H1 (cell line): ENCODE data around the gene HES5. TPM values are rescaled to one million over a fixed set of nuclear protein-coding genes. Genes with fewer than 3 reads are reported as not detected.

ENCODE experiments used
- CTCF ChIA-PET: fragments of 300-600 bp; sonication (Branson Sonifier 250); formaldehyde crosslinking; loops from one replicate; lab custom pipeline; 2021; ENCODE audit not compliant: partially characterized antibody; lab: Charles Lee
- POLR2A ChIA-PET: fragments of 300-600 bp; sonication (Branson Sonifier 250); formaldehyde crosslinking; loops from one replicate; lab custom pipeline; 2021; ENCODE audit warnings: inconsistent platforms; ENCODE audit not compliant: partially characterized antibody; lab: Charles Lee
- DNase-seq, 2 experiments: peaks; one replicate each; pipeline versions ENCODE4 v3.0.0 to v3.0.0-alpha.2; 2010 to 2022; ENCODE audit warnings: low spot score in 2 of 2, low read depth in 1 of 2, mixed read lengths in 1 of 2
- FAIRE-seq: peaks from 2 replicates; lab custom pipeline; 2011; peaks lifted over from hg19 to GRCh38; lab: Jason Lieb, UNC
- H2AFZ ChIP-seq: 2 replicates; pipeline ENCODE4 v1.8.1; 2012; ENCODE audit warnings: low read length, inconsistent platforms
- H2AK5ac ChIP-seq: 2 replicates; pipeline ENCODE4 v1.6.1; 2013; ENCODE audit warnings: low read depth, low read length
- H2BK120ac ChIP-seq: replicated peaks from 2 replicates; pipeline ENCODE3; 2013; ENCODE audit warnings: low read depth, low read length, inconsistent platforms
- H2BK12ac ChIP-seq: 2 replicates; pipeline ENCODE4 v1.6.1; 2013; ENCODE audit warnings: low read depth, low read length
- H2BK15ac ChIP-seq: 2 replicates; pipeline ENCODE4 v1.6.1; 2013; ENCODE audit warnings: low read length
- H2BK20ac ChIP-seq: 2 replicates; pipeline ENCODE4 v1.6.1; 2013; ENCODE audit warnings: low read length
- H2BK5ac ChIP-seq: 2 replicates; pipeline ENCODE4 v1.6.1; 2013; ENCODE audit warnings: low read depth, low read length
- H3K14ac ChIP-seq: 2 replicates; pipeline ENCODE4 v1.6.1; 2013; ENCODE audit warnings: inconsistent platforms; ENCODE audit not compliant: insufficient read length
- H3K18ac ChIP-seq: 2 replicates; pipeline ENCODE4 v1.6.1; 2013; ENCODE audit warnings: low read length; ENCODE audit errors: extremely low read depth
- H3K23ac ChIP-seq: 2 replicates; pipeline ENCODE4 v1.6.1; 2013; ENCODE audit warnings: inconsistent platforms; ENCODE audit not compliant: insufficient read length
- H3K23me2 ChIP-seq: 2 replicates; pipeline ENCODE4 v1.6.1; 2013; ENCODE audit warnings: low read depth, low read length
- H3K27ac ChIP-seq: 2 replicates; pipeline ENCODE4 v1.6.1; 2011; ENCODE audit warnings: low read depth, low read length, inconsistent platforms
- H3K27me3 ChIP-seq, 4 experiments: replicated peaks in 1 of 4; 1 replicate in 1 of 4; 2 replicates in 3 of 4; pipeline versions ENCODE4 v1.6.1 to v1.8.1; 2011 to 2013; ENCODE audit warnings: low read length in 3 of 4, mild to moderate bottlenecking in 3 of 4, inconsistent platforms in 2 of 4, mixed read lengths in 2 of 4, moderate library complexity in 1 of 4; ENCODE audit not compliant: control insufficient read depth in 3 of 4, insufficient read depth in 3 of 4; ENCODE audit errors: extremely low read depth in 1 of 4
- H3K36me3 ChIP-seq, 4 experiments: 2 replicates each; pipeline versions ENCODE4 v1.6.1 to v1.8.1; 2011 to 2013; ENCODE audit warnings: mild to moderate bottlenecking in 4 of 4, low read length in 3 of 4, moderate library complexity in 2 of 4, control low read depth in 1 of 4, inconsistent platforms in 1 of 4; ENCODE audit not compliant: insufficient read depth in 4 of 4, control insufficient read depth in 2 of 4
- H3K4ac ChIP-seq: replicated peaks from 2 replicates; pipeline ENCODE3; 2013; ENCODE audit warnings: low read length, low read depth, mixed read lengths, inconsistent platforms; ENCODE audit not compliant: insufficient read length
- H3K4me1 ChIP-seq, 4 experiments: replicated peaks in 1 of 4; 1 replicate in 1 of 4; 2 replicates in 3 of 4; pipeline versions ENCODE4 v1.6.1 to v1.8.1; 2011 to 2013; ENCODE audit warnings: low read length in 3 of 4, inconsistent platforms in 2 of 4, mixed read lengths in 1 of 4; ENCODE audit not compliant: insufficient read depth in 4 of 4, control insufficient read depth in 3 of 4
- H3K4me2 ChIP-seq, 2 experiments: 2 replicates each; pipeline versions ENCODE4 v1.6.1 to v1.8.1; 2011 to 2013; ENCODE audit warnings: low read depth in 2 of 2, low read length in 2 of 2, control low read depth in 1 of 2, inconsistent platforms in 1 of 2, mild to moderate bottlenecking in 1 of 2; ENCODE audit not compliant: insufficient read depth in 1 of 2
- H3K4me3 ChIP-seq, 4 experiments: fragments of 200-600, 300-600 bp in 1 of 4; sonication (generic), shearing (Covaris generic), sonication (Bioruptor Twin) in 1 of 4; 2 replicates each; pipeline versions ENCODE4 v1.5.1 to v1.8.1; 2011 to 2016; ENCODE audit warnings: low read length in 4 of 4, low read depth in 3 of 4, control low read depth in 2 of 4, inconsistent platforms in 2 of 4, mild to moderate bottlenecking in 2 of 4, mixed read lengths in 1 of 4, moderate library complexity in 1 of 4; ENCODE audit not compliant: insufficient read depth in 2 of 4; ENCODE audit errors: extremely low read depth in 1 of 4
- H3K56ac ChIP-seq: replicated peaks from 2 replicates; pipeline ENCODE3; 2013; ENCODE audit warnings: low read depth, mild to moderate bottlenecking, mixed read lengths, low read length, inconsistent platforms; ENCODE audit not compliant: insufficient read length
- H3K79me1 ChIP-seq: 2 replicates; pipeline ENCODE4 v1.6.1; 2013; ENCODE audit warnings: low read depth, low read length, control low read depth
- H3K79me2 ChIP-seq, 2 experiments: 2 replicates each; pipeline versions ENCODE4 v1.6.1 to v1.8.1; 2012 to 2013; ENCODE audit warnings: low read length in 2 of 2, mild to moderate bottlenecking in 2 of 2, inconsistent platforms in 1 of 2; ENCODE audit not compliant: insufficient read depth in 2 of 2, control insufficient read depth in 1 of 2
- H3K9ac ChIP-seq, 4 experiments: replicated peaks in 1 of 4; 1 replicate in 1 of 4; 2 replicates in 3 of 4; pipeline versions ENCODE4 v1.6.1 to v1.8.1; 2011 to 2013; ENCODE audit warnings: low read depth in 3 of 4, low read length in 3 of 4, control low read depth in 2 of 4, mild to moderate bottlenecking in 2 of 4, moderate library complexity in 2 of 4, inconsistent platforms in 1 of 4; ENCODE audit errors: extremely low read depth in 1 of 4
- H3K9me3 ChIP-seq, 2 experiments: 2 replicates each; pipeline versions ENCODE4 v1.6.1 to v1.8.1; 2012 to 2013; ENCODE audit warnings: mild to moderate bottlenecking in 2 of 2, moderate library complexity in 2 of 2, control low read depth in 1 of 2, inconsistent platforms in 1 of 2, low read depth in 1 of 2, low read length in 1 of 2, mixed read lengths in 1 of 2; ENCODE audit not compliant: insufficient read depth in 2 of 2
- H4K20me1 ChIP-seq, 2 experiments: replicated peaks in 1 of 2; 2 replicates each; pipeline versions ENCODE3 to v1.8.1; 2011 to 2013; ENCODE audit warnings: inconsistent platforms in 2 of 2, low read length in 2 of 2, mild to moderate bottlenecking in 1 of 2; ENCODE audit not compliant: insufficient read depth in 2 of 2, control insufficient read depth in 1 of 2
- H4K5ac ChIP-seq: 2 replicates; pipeline ENCODE4 v1.6.1; 2013; ENCODE audit warnings: low read length, low read depth, mixed read lengths, inconsistent platforms; ENCODE audit not compliant: insufficient read length
- H4K8ac ChIP-seq: 2 replicates; pipeline ENCODE4 v1.8.0; 2013; ENCODE audit warnings: mild to moderate bottlenecking, moderate library complexity, low read length, inconsistent platforms; ENCODE audit not compliant: insufficient read depth; ENCODE audit errors: extremely low read depth
- H4K91ac ChIP-seq: replicated peaks from 2 replicates; pipeline ENCODE3; 2013; ENCODE audit warnings: low read length, mixed read lengths, inconsistent platforms; ENCODE audit not compliant: insufficient read length
- ASH2L ChIP-seq: fragments of 200-600, 300-600 bp; sonication (generic); IDR thresholded peaks from one replicate; pipeline ENCODE4 v1.7.1; 2017; ENCODE audit warnings: low read length
- BACH1 ChIP-seq: IDR thresholded peaks from 2 replicates; pipeline ENCODE4 v1.6.1; 2012; ENCODE audit warnings: low read length, improper control_type of control experiment
- GABPA ChIP-seq: IDR thresholded peaks from 2 replicates; pipeline ENCODE4 v1.6.1; 2011; ENCODE audit warnings: mild to moderate bottlenecking, low read length, moderate library complexity, borderline replicate concordance; ENCODE audit not compliant: insufficient read depth
- YY1 ChIP-seq: IDR thresholded peaks from 2 replicates; pipeline ENCODE4 v1.6.1; 2011; ENCODE audit warnings: low read depth, mild to moderate bottlenecking, low read length
- WGBS, 2 experiments: shearing (Covaris generic) in 1 of 2; methylation state at CpG; one replicate each; pipeline versions ENCODE4 v1.1.6 to v1.1.7; 2013 to 2015; ENCODE audit warnings: low lambda C conversion rate in 2 of 2, mixed read lengths in 2 of 2, inconsistent platforms in 1 of 2, low coverage in 1 of 2, missing lambda C conversion rate in 1 of 2; ENCODE audit not compliant: insufficient replicate concordance in 2 of 2, insufficient coverage in 1 of 2, insufficient read length in 1 of 2; ENCODE audit errors: extremely low coverage in 1 of 2, missing lambda C conversion rate in 1 of 2; 5-methylcytosine and 5-hydroxymethylcytosine counted together
- polyA plus RNA-seq, 7 experiments: library from polyadenylated mRNA; depleted of rRNA in 3 of 7; stranded (reverse) in 5 of 7; unstranded in 2 of 7; fragments of >200 nt in 5 of 7; fragments of 200-250 nt in 2 of 7; gene quantifications; 1 replicate in 5 of 7; 2 replicates in 1 of 7; 4 replicates in 1 of 7; pipeline versions ENCODE4 v1.2.1 to v1.2.3, GENCODE V29; 2011 to 2013; ENCODE audit warnings: missing spikeins in 2 of 7, mixed read lengths in 2 of 7
- total RNA-seq: library from RNA; stranded (reverse); fragmentation: NEBNext Ultra II Directional; extraction: Animal tissue kit (Norgen Biotek cat#: 25700); gene quantifications from 2 replicates; pipeline ENCODE4 v1.2.1, GENCODE V29; 2021

Gene HES5
- total and polyA plus RNA-seq, 2 of the 8 experiments (the other 6 are each of a cell fraction or from before 2014, with no cell fraction given), result 0.22 TPM; not detected in 1

GRCh38 chr1:2547210-2548067, 17.4 kb upstream of the HES5 start:
- Histone ChIP-seq H3K14ac (no peak overlapping the region), H3K23ac (no peak overlapping the region), H3K56ac (peak overlapping the region; percentile 10), H2AFZ (no peak overlapping the region), H2BK15ac (no peak overlapping the region; the same call in 1 of the 2 replicates), H4K5ac (peak overlapping the region; percentile 68), H3K36me3 (no peaks in the 10 kb centered on the region), H3K18ac (peak overlapping the region; percentile 87), H3K79me2 (no peaks in the 10 kb centered on the region), H3K4me1 (peaks cover 0 to 31% (median 28%) of the 10 kb centered on the region in 4 experiments; a peak in 6 of 7 replicates), H2BK120ac (peak overlapping the region; percentile 64), H3K4me2 (peak overlapping the region; percentile 82 to 92), H3K9ac (0 out of 7 replicates have a peak overlapping the region, but pooled peaks of 1 of the 4 experiments have one; percentile 20), H2BK5ac (peak overlapping the region; percentile 71; the same call in 1 of the 2 replicates), H2BK20ac (0 out of 2 replicates have a peak overlapping the region, but pooled peaks have one; percentile 10), H3K27me3 (peaks cover 0 to 8% (median 5%) of the 10 kb centered on the region in 4 experiments; a peak in 3 of 7 replicates), H3K4me3 (peak overlapping the region; percentile 51 to 75 (median 63)), H3K23me2 (peaks cover 10% of the 10 kb centered on the region; the same call in 1 of the 2 replicates), H3K79me1 (no peaks in the 10 kb centered on the region), H4K8ac (peak overlapping the region; percentile 21; the same call in 1 of the 2 replicates), H3K27ac (no peak overlapping the region), H4K91ac (peak overlapping the region; percentile 65), H3K4ac (peak overlapping the region; percentile 57), H2AK5ac (no peak overlapping the region), H4K20me1 (no peaks in the 10 kb centered on the region), H2BK12ac (peak overlapping the region; percentile 43; the same call in 1 of the 2 replicates), H3K9me3 (no peaks in the 10 kb centered on the region)
- DNase-seq, result no peak
- ChIA-PET CTCF (interaction anchor here (0.6 to 3.7 kb wide), 32 partner anchors 8 to 1546 kb away, joined by 3 to 27 read pairs (median 4); partner anchors contain the start of genes HES5, PANK4 and PEX10), POLR2A (interaction anchor here (0.6 to 1.7 kb wide), 13 partner anchors 12 to 513 kb away, joined by 3 to 9 read pairs (median 3); partner anchors contain the start of genes MORN1, PANK4 and RER1)
- WGBS, 2 experiments, result 18% methylated on average over 23 of the region's 27 CpGs; no CpG with 5 or more reads in 1 of the 2 experiments
- TF ChIP-seq BACH1, result peak; percentile 16; the same call in 1 of the 2 replicates
- no peak for TF ChIP-seq ASH2L
- TF ChIP-seq YY1, result peak; percentile 76; the same call in 1 of the 2 replicates
- TF ChIP-seq GABPA, result no peak
- no peak for FAIRE-seq
